CD4-positive, alpha-beta T cell treated with Interleukin-2 at 100 ng/mL for 4 hours (primary cell): ENCODE data around the gene GTF2I.
"Not testable (repeated sequence)": the region's sequence is repeated elsewhere in the genome, so short reads cannot be mapped to it uniquely, and the experiment has no call there.

ENCODE experiments used
- DNase-seq: peaks from one replicate; pipeline ENCODE4 v3.0.0-alpha.2; 2020; ENCODE audit warnings: low spot score

The GTF2I gene

GRCh38 chr7:74656837-74657691 lies 454 bp upstream of the GTF2I start:
- peak; percentile 97 for DNase-seq

GRCh38 chr7:74658178-74659004 lies 873 bp downstream of the GTF2I start:
- DNase-seq, result peak; percentile 90

GRCh38 chr7:74660202-74660601 lies 2.7 kb downstream of the GTF2I start:
- DNase-seq, result not testable (repeated sequence)

GRCh38 chr7:74661836-74662794 lies 4.6 kb downstream of the GTF2I start:
- not testable (repeated sequence) for DNase-seq

- no peak for DNase-seq
Measured at GRCh38 chr7:74665296-74665938, 7.9 kb downstream of the GTF2I start.

GRCh38 chr7:74667013-74667412 lies 9.5 kb downstream of the GTF2I start:
- DNase-seq, result not testable (repeated sequence)

GRCh38 chr7:74667520-74667919 lies 10.0 kb downstream of the GTF2I start:
- DNase-seq, result not testable (repeated sequence)

GRCh38 chr7:74671602-74672001 lies 14.1 kb downstream of the GTF2I start:
- DNase-seq, result no peak

- no peak for DNase-seq
Measured at GRCh38 chr7:74672343-74672915, 14.9 kb downstream of the GTF2I start.

- DNase-seq, result no peak
Measured at GRCh38 chr7:74674166-74674565, 16.6 kb downstream of the GTF2I start.

GRCh38 chr7:74682829-74683228 lies 25.3 kb downstream of the GTF2I start:
- no peak for DNase-seq

GRCh38 chr7:74683799-74684198 lies 26.3 kb downstream of the GTF2I start:
- no peak for DNase-seq

- no peak for DNase-seq
Measured at GRCh38 chr7:74684473-74684872, 27.0 kb downstream of the GTF2I start.

GRCh38 chr7:74684921-74685320 lies 27.4 kb downstream of the GTF2I start:
- no peak for DNase-seq

- DNase-seq, result no peak
Measured at GRCh38 chr7:74690474-74690873, 33.0 kb downstream of the GTF2I start.

GRCh38 chr7:74704419-74704818 lies 46.9 kb downstream of the GTF2I start:
- DNase-seq, result not testable (repeated sequence)

- DNase-seq, result no peak
Measured at GRCh38 chr7:74707238-74707637, 49.7 kb downstream of the GTF2I start.

- DNase-seq, result no peak
Measured at GRCh38 chr7:74708569-74709275, 51.2 kb downstream of the GTF2I start.

GRCh38 chr7:74709880-74710671 lies 52.6 kb downstream of the GTF2I start:
- DNase-seq, result no peak

GRCh38 chr7:74713567-74713966 lies 56.0 kb downstream of the GTF2I start:
- DNase-seq, result no peak
